Cardiac fibroblast (primary cell): ENCODE data around the gene OR6K6.

Experiments used
- DNase-seq, 2 donors: peaks; one replicate each; pipeline versions ENCODE4 v3.0.0 to v3.0.0-alpha.2; 2010; ENCODE audit warnings: low read depth in 2 of 2
- H3K4me3 ChIP-seq, 2 donors: replicated peaks in 1 of 2; 1 replicate in 1 of 2; 2 replicates in 1 of 2; pipeline ENCODE4 v1.5.1; 2011; ENCODE audit warnings: low read depth in 2 of 2, low read length in 2 of 2, mild to moderate bottlenecking in 2 of 2, moderate library complexity in 1 of 2
- CTCF ChIP-seq: IDR thresholded peaks from one replicate; pipeline ENCODE4 v1.5.1; 2011; ENCODE audit warnings: low read depth, mild to moderate bottlenecking, low read length, inconsistent platforms

OR6K6 gene

GRCh38 chr1:158799689-158800088, 45.2 kb downstream of the OR6K6 start:
- TF ChIP-seq CTCF, result no peak

GRCh38 chr1:158800526-158800925, 46.0 kb downstream of the OR6K6 start:
- H3K4me3 ChIP-seq, result no peak overlapping the region
- no peak for TF ChIP-seq CTCF
- no peak for DNase-seq

More at GRCh38 chr1:158799689-158800088, 45.2 kb downstream of the OR6K6 start:
- no peak for DNase-seq
- H3K4me3 ChIP-seq, result no peak overlapping the region

- no peak overlapping the region for H3K4me3 ChIP-seq
- DNase-seq, result no peak
- TF ChIP-seq CTCF, result no peak
Observed at GRCh38 chr1:158801396-158801795, 46.9 kb downstream of the OR6K6 start.

GRCh38 chr1:158803678-158804077, 49.2 kb downstream of the OR6K6 start:
- H3K4me3 ChIP-seq, result no peak overlapping the region
- DNase-seq, result no peak
- TF ChIP-seq CTCF, result no peak
